ENCODE results near the gene LYPD6B.

GRCh38 chr2:149038442-149039212 is at the start of gene LYPD6B:
- TF ChIP-seq EZH2 (optimal IDR thresholded peaks at IDR 0.05; ENCODE audit: low read depth, low read length) (no peak), EZH2phosphoT487 (IDR thresholded peaks at IDR 0.05; ENCODE audit: low read length) (no peak)
- TF ChIP-seq, protein P1, sequence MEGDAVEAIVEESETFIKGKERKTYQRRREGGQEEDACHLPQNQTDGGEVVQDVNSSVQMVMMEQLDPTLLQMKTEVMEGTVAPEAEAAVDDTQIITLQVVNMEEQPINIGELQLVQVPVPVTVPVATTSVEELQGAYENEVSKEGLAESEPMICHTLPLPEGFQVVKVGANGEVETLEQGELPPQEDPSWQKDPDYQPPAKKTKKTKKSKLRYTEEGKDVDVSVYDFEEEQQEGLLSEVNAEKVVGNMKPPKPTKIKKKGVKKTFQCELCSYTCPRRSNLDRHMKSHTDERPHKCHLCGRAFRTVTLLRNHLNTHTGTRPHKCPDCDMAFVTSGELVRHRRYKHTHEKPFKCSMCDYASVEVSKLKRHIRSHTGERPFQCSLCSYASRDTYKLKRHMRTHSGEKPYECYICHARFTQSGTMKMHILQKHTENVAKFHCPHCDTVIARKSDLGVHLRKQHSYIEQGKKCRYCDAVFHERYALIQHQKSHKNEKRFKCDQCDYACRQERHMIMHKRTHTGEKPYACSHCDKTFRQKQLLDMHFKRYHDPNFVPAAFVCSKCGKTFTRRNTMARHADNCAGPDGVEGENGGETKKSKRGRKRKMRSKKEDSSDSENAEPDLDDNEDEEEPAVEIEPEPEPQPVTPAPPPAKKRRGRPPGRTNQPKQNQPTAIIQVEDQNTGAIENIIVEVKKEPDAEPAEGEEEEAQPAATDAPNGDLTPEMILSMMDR (IDR thresholded peaks at IDR 0.05; ENCODE audit: low read length), result no peak
